GM19099 (cell line): ENCODE results near the gene ATRX.

Source experiments
- POLR2A ChIP-seq: IDR thresholded peaks from 3 replicates; pipeline ENCODE4 v1.6.1; 2011; ENCODE audit warnings: low read depth; ENCODE audit not compliant: insufficient read length; ENCODE audit errors: extremely low read depth

The ATRX gene

DNA sequence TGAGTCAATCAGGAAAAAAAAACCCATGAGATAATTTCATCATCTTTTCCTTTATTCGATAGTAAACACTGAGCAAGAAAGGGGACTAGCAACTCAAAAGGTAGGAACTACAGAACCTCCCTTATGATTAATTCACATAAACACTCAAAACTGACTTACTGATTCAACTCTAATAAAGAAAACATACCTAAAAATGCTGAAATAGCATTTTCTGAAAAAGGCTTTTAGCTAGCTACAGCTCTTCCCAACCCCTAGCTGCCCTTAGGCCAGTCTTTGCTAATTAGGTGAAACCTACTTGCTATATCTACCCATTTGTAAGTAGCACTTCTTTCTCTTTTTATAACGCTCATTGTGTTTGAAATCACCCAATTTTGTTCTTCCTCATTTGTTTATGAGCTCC is 150.6 kb downstream of the ATRX start:
- TF ChIP-seq POLR2A = no peak

DNA sequence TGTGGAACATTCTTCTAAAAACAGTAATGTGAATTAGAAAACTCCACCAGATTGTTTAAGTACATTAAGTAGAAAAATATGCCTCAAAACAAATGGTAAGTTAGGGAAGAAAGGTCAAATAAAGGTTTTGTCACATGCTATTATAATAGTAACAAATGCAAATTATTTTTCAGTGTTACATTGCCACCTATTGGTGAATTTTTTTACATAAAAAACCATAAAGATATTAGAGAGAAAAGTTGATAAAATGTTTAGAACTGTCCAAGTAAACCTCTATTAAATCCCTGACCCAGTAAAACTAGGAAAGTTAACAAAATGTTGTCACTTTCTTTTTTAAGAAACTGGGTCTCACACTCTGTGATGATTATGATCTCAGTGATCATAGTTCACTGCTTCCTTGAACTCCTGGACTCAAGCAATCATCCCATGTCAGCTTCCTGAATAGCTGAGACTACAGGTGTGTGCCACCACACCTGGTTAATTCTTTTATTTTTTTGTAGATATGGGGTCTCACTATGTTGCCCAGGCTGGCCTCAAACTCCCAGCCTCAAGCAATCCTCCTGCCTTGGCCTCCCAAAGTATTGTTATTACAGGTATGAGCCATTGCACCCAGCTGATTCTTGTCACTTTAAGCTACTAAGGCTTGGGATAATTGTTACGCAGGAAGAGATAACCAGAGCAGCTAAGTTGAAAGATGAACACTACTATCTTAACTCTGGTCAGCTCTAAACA is 157.6 kb downstream of the ATRX start:
- TF ChIP-seq POLR2A = no peak

DNA sequence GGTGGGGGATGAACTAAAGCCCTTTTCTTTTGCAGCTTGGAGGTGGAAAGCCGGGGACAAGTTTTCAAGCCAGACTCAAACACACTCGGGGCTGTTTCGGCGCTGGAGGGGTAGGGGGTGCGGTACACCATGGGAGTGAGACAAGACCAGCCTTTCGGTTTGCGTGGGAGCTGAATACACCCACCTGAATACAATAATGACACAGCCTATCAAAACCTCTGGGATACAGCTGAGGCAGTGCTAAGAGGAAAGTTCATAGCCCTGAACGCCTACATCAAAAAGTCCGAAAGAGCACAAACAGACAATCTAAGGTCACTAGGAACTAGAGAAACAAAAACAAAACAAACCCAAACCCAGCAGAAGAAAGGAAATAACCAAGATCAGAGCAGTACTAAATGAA is 163.3 kb downstream of the ATRX start:
- no peak for TF ChIP-seq POLR2A

DNA sequence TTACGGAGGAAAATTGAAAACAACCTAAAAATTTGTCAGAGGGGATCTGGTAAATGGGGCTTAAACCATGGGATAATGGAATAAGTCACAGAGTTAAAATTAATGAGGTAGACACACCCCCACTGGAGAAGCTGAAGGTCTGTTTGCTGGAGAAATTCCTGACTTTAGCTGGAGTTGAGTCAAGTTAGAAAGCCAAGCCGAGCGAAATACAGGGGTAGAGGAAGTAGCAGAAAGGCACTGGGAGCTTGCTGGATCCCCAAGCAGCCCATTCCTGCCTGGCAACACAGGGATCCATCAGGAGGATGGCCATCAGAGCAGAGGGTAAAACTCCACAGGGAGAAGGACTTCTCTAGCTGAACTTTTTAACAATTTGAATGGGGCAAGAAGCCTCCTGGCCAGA is 163.8 kb downstream of the ATRX start:
- TF ChIP-seq POLR2A = no peak

DNA sequence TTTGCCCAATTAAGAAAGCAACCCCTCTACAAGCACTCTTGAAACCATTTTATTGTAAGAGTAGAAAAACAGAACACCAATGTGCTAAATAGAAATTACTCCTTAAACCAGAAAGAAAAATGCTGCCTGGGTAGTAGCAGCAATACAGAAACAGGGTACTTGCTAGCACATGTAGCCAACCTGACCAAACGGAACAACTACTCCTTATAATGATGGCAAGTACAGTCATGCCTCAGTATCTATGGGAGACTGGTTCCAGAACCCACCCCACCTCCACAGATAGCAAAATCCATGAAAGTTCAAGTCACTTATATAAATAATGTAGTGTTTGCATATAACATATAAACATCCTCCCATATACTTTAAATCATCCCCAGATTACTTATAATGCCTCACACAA is 168.8 kb downstream of the ATRX start:
- no peak for TF ChIP-seq POLR2A

DNA sequence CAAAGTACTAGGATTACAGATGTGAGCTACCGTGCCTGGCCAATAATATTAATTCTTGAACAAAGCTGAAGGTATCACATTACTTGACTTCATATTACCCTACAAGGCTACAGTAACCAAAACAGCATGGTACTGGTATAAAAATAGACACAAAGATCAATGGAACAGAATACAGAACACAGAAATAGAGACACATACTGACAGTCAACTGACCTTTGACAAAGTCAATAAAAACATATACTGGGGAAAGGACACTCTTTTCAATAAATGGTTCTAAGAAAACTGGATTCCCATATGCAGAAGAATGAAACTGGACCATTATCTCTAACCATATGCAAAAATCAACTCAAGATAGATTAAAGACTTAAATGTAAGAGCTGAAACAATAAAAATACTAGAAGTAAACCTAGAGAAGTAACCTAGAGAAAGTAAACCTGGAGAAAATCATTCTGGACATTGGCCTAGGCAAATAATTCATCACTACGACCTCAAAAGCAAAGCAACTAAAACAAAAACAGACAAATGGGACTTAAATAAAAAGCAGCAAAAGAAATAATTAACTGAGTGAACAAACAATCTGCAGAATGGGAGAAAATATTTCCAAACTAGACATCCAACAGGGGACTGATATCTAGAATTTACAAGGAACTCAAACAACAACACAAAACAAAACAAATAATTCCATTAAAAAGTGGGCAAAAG is 182.2 kb downstream of the ATRX start:
- TF ChIP-seq POLR2A = no peak

DNA sequence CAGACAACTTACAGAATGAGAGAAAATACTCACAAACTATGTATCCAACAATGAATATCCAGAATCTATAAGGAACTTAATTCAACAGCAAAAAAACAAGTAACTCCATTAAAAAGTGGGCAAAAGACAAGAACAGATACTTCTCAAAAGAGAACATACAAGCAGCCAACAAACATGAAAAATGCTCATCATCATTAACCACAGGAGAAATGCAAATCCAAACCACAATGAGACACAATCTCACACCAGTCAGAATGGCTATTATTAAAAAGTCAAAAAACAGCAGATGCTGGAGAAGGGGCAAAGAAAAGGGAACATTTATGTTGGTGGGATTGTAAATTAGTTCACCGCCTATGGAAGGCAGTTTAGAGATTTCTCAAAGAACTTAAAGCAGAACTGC is 188.5 kb downstream of the ATRX start:
- no peak for TF ChIP-seq POLR2A

DNA sequence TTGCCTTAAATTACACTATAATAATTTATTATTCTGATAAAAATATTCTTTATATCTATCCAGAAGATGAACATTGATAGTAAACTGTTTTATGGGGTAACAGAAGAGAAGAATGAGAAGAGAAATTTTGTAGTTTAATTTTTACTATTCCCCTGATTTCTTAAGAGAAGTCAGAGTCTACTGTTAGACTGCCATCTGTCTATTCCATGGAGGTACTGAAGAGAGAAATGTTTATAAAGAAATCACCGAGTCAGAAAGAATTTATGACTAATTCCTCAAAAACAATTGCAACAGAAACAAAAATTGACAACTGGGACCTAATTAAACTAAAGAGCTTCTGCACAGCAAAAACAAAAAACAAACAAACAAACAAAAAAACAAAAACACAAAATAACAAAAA is 188.9 kb downstream of the ATRX start:
- TF ChIP-seq POLR2A = no peak

DNA sequence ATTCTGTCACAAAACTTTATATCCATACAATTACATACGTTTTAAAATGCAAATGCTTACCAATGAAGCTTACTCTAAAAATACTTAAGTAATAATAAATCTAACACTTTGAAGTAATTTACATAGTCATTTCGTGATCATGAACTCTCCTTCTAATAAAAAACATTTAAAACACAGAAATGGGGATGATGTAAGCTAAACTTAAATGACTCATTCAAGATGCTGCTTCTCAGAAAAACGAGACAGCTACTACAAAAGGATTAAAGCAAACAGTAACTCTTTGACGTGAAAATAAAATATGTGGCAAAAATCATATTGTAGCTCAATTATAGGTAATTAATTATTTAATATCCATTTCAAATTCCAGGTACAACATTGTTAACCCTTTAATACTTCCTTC is 190.2 kb downstream of the ATRX start:
- no peak for TF ChIP-seq POLR2A

DNA sequence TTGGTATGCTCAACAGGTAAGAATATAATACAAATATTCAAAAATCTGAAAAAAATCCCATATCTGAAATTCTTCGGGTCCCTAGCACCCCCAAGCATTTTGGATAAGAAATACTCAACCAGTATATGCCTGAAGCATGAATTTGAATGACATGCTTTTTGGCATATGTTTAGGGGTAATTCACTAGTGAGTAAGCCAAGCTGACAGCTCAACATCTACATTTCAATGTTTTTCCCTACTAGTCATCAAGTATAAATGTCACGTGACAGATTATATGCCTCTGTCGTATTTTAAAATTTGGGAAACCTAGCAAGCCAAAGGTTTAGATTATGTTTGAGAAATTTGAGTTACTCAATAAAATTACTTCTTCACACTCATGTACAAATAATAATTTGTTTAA is 213.7 kb downstream of the ATRX start:
- no peak for TF ChIP-seq POLR2A

DNA sequence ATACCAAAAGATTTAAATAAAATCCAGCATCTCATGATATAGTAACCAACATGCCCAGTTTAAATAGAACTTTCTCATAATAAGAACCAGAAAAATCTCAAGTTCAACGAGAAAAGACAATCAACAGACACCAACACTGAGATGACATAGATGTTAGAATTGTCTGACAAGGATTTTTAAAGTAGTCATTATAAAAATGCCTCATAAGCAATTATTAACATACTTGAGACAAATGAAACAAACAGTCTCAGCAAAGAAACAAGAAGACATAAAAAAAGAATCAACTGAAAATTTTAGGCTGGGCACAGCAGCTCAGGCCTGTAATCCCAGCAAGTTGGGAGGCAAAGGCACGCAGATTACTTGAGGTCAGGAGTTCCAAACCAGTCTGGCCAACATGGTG is 220.7 kb downstream of the ATRX start:
- no peak for TF ChIP-seq POLR2A

DNA sequence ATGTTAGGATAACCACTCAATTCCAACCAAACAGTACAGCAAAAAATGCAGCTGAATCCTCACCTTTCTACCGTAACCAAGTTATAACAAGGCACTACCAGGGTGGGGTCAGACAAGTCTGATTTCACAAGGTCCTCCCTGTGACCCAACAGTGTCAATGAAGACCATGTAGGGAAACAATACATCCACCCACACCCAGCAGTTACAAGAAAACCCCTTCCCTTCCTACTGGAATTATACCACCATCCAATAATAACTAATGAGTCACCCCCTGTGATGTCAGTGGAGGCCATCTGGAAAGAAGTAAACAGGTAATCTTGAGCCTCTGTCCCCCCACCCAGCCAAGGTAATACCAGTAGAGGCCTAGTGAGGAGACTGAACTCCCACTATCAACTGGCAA is 221.2 kb downstream of the ATRX start:
- no peak for TF ChIP-seq POLR2A

DNA sequence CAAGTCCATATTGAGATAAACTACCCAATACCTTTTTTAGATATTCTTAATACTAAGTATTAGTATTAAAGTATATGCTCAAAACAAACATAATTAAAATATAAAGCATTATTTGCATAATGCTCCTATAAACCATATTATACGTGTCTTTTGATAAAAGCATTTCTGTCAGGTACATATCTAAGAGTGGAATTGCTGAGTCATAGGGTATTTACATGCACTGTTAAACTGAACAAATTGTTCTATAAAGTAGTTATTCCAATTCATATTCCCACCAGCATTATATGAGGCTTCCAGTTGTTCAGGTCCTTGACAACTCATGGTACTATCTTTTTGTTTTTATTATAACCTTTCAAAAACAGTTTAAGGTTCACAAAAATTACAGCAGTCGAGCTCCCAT is 224.6 kb downstream of the ATRX start:
- no peak for TF ChIP-seq POLR2A

DNA sequence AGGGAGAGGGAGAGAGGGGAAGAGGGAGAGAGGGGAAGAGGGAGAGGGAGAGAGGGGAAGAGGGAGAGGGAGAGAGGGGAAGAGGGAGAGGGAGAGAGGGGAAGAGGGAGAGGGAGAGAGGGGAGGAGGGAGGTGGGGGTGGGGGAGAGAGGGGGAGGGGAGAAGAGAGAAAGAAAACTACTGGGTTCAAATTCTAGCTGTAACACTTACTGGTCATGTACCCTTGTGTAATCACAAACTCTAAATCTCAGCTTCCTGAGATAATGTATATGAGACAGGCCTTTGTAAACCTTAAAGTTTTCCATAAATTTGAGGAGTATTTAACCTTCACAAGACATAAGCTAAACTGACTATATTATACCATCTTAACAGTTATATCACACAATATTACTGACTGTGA is 229.7 kb downstream of the ATRX start:
- TF ChIP-seq POLR2A = no peak

DNA sequence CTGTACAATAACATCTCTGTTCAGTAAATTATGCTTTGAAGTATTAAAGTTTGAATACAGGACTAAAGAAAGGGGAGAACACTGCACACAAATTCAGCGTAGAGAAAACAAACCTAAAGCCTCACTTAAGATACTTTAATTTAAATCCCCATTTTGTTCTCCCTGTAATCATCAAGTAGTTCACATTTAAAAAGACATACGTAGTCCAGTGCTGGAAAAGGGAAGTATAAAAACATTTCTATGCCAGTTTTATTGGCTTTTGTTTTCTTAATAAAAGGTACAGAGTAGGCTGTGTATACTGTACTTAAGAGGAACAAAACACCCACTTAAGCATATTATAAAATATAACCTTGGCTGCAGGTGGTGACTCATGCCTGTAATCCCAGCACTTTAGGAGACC is 237.3 kb downstream of the ATRX start:
- no peak for TF ChIP-seq POLR2A

DNA sequence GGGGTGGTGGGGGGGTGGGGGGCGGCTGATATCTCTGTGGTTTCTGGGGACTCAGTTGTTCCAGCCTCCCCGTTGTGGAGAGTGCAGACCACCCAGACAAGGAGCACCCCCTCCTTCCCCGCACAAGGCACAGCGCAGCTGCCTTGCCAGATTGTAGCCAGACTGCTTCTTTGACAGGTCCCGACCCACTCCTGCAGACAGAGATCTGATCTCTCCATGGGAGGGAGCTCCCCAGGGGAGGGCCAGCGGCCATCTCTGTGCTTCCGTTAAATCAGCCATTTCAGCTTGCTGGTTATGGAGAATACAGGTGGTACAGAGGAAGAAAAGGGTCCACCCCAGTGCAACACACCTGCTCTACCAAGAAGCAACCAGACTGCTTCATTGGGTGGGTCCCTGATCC is 258.0 kb downstream of the ATRX start:
- no peak for TF ChIP-seq POLR2A
